Gastroesophageal sphincter (tissue), 4 donors: Measurements from ENCODE around the gene LTO1. TPM values are rescaled to one million over a fixed set of nuclear protein-coding genes. Genes with fewer than 3 reads are reported as not detected.

Experiments used
- ATAC-seq: fragments of 150-250 bp; one replicate; pipeline ENCODE4 v1.9.1; 2016; ENCODE audit warnings: mild to moderate bottlenecking, moderate library complexity
- H3K27ac ChIP-seq, 4 donors: fragments of 200-600 bp; sonication (generic) in 3 of 4; 1 replicate in 3 of 4; 2 replicates in 1 of 4; pipeline ENCODE4 v1.5.1; 2016 to 2019
- H3K27me3 ChIP-seq: fragments of 200-600 bp; sonication (generic); one replicate; pipeline ENCODE4 v1.5.1; 2019
- H3K36me3 ChIP-seq, 2 donors: fragments of 200-600 bp; sonication (generic); one replicate each; pipeline ENCODE4 v1.5.1; 2019; ENCODE audit warnings: control low read depth in 1 of 2
- H3K4me1 ChIP-seq, 3 donors: fragments of 200-600 bp; sonication (generic); 1 replicate in 2 of 3; 2 replicates in 1 of 3; pipeline ENCODE4 v1.5.1; 2016 to 2019; ENCODE audit warnings: control low read depth in 2 of 3
- H3K4me3 ChIP-seq, 2 donors: fragments of 200-600 bp; sonication (generic); one replicate each; pipeline ENCODE4 v1.5.1; 2019; ENCODE audit warnings: mild to moderate bottlenecking in 1 of 2, moderate library complexity in 1 of 2
- H3K9me3 ChIP-seq, 3 donors: fragments of 200-600 bp; sonication (generic); one replicate each; pipeline ENCODE4 v1.5.1; 2017 to 2019; ENCODE audit warnings: control low read depth in 2 of 3
- CTCF ChIP-seq, 4 experiments: fragments of 200-600 bp in 2 of 4; fragments of 450-650 bp in 2 of 4; sonication (generic) in 1 of 4; IDR thresholded peaks; one replicate each; pipeline ENCODE4 v1.5.1; 2017 to 2019; ENCODE audit warnings: antibody characterized with exemption in 4 of 4, mild to moderate bottlenecking in 2 of 4, moderate library complexity in 2 of 4
- EP300 ChIP-seq: sonication (generic); formaldehyde crosslinking; IDR thresholded peaks from one replicate; pipeline ENCODE4 v1.6.1; 2017; ENCODE audit warnings: antibody characterized with exemption, mild to moderate bottlenecking
- POLR2A ChIP-seq, 2 donors: fragments of 450-650 bp; IDR thresholded peaks; one replicate each; pipeline ENCODE4 v1.6.1; 2017; ENCODE audit warnings: antibody characterized with exemption in 2 of 2, mild to moderate bottlenecking in 2 of 2, moderate library complexity in 1 of 2
- POLR2AphosphoS5 ChIP-seq: sonication (generic); formaldehyde crosslinking; IDR thresholded peaks from one replicate; pipeline ENCODE4 v1.6.1; 2017; ENCODE audit warnings: antibody characterized with exemption
- WGBS, 2 donors: methylation state at CpG; one replicate each; pipeline ENCODE4 v1.1.5; 2018; ENCODE audit warnings: low coverage in 1 of 2; 5-methylcytosine and 5-hydroxymethylcytosine counted together
- total RNA-seq, 4 donors: library from RNA; depleted of rRNA; stranded (reverse); fragments of >200 nt; gene quantifications; one replicate each; pipeline ENCODE4 v1.1.0, GENCODE V29; 2016

The LTO1 gene
- total RNA-seq, 4 donors from 2014 or later = 13.7 to 34.4 (median 18.0) TPM

GRCh38 chr11:69644071-69644961 is 30.8 kb downstream of the LTO1 start:
- peaks cover 0 to 29% of the 10 kb centered on the region in 2 donors for H3K36me3 ChIP-seq
- peak overlapping the region in 1 of 2 donors; percentile 63 for H3K4me3 ChIP-seq
- peak; percentile 74 for ATAC-seq
- H3K4me1 ChIP-seq = peaks cover 0 to 67% (median 32%) of the 10 kb centered on the region in 3 donors
- no peaks in the 10 kb centered on the region for H3K9me3 ChIP-seq
- 100% methylated on average over 1 of the region's 24 CpGs; no CpG with 5 or more reads in 1 of the 2 donors for WGBS, 2 donors
- peaks cover 33% of the 10 kb centered on the region for H3K27me3 ChIP-seq
- H3K27ac ChIP-seq = peak overlapping the region; percentile 23 to 96 (median 91)
- peak in 3 of 4 experiments; percentile 59 to 67 (median 67) for TF ChIP-seq CTCF (IDR thresholded peaks at IDR 0.05)
- TF ChIP-seq POLR2AphosphoS5 = peak; percentile 29
- TF ChIP-seq EP300 = no peak
- TF ChIP-seq POLR2A (IDR thresholded peaks at IDR 0.05) = no peak

GRCh38 chr11:69643646-69644045 is 31.5 kb downstream of the LTO1 start:
- peak overlapping the region in 3 of 4 donors; percentile 89 to 96 (median 93) for H3K27ac ChIP-seq
- ATAC-seq = no peak
- H3K9me3 ChIP-seq = no peaks in the 10 kb centered on the region
- no CpG with 5 or more reads among the region's 27 CpGs for WGBS, 2 donors
- H3K4me3 ChIP-seq = peak overlapping the region in 1 of 2 donors; percentile 63
- peaks cover 0 to 74% (median 34%) of the 10 kb centered on the region in 3 donors for H3K4me1 ChIP-seq
- TF ChIP-seq POLR2AphosphoS5 (no peak), CTCF (IDR thresholded peaks at IDR 0.05) (no peak), POLR2A (IDR thresholded peaks at IDR 0.05) (no peak), EP300 (no peak)
- peaks cover 0 to 22% of the 10 kb centered on the region in 2 donors for H3K36me3 ChIP-seq
- peaks cover 40% of the 10 kb centered on the region for H3K27me3 ChIP-seq

GRCh38 chr11:69642913-69643632 is 32.1 kb downstream of the LTO1 start:
- Histone ChIP-seq H3K27ac (peak overlapping the region; percentile 62 to 96 (median 91)), H3K4me3 (peak overlapping the region; percentile 59 to 63), H3K4me1 (peaks cover 0 to 80% (median 39%) of the 10 kb centered on the region in 3 donors), H3K9me3 (no peaks in the 10 kb centered on the region), H3K27me3 (peaks cover 46% of the 10 kb centered on the region), H3K36me3 (peaks cover 0 to 16% of the 10 kb centered on the region in 2 donors)
- no CpG with 5 or more reads among the region's 81 CpGs for WGBS, 2 donors
- TF ChIP-seq POLR2A (IDR thresholded peaks at IDR 0.05) (peak; percentile 31 to 40), EP300 (no peak), CTCF (IDR thresholded peaks at IDR 0.05) (peak in 3 of 4 experiments; percentile 95 to 96 (median 96)), POLR2AphosphoS5 (peak; percentile 26)
- peak; percentile 66 for ATAC-seq

- Histone ChIP-seq H3K4me1 (peaks cover 0 to 85% (median 44%) of the 10 kb centered on the region in 3 donors), H3K27me3 (peaks cover 51% of the 10 kb centered on the region), H3K27ac (peak overlapping the region; percentile 62 to 96 (median 91)), H3K36me3 (peaks cover 0 to 13% of the 10 kb centered on the region in 2 donors), H3K4me3 (peak overlapping the region; percentile 59 to 63), H3K9me3 (no peaks in the 10 kb centered on the region)
- no peak for ATAC-seq
- TF ChIP-seq POLR2A (IDR thresholded peaks at IDR 0.05) = peak in 1 of 2 donors; percentile 27
- no peak for TF ChIP-seq EP300
- WGBS, 2 donors = 0% methylated on average over 1 of the region's 40 CpGs; no CpG with 5 or more reads in 1 of the 2 donors
Measured at GRCh38 chr11:69642549-69642912, 32.6 kb downstream of the LTO1 start.
